ENCODE data around the gene PRUNE2. TPM values are rescaled to one million over a fixed set of nuclear protein-coding genes. Genes with fewer than 3 reads are reported as not detected.

The PRUNE2 gene
- total and polyA plus RNA-seq, 2 of the 8 experiments (the other 6 are each of a cell fraction or from before 2014, with no cell fraction given), result 5.5 to 13.3 TPM

DNA sequence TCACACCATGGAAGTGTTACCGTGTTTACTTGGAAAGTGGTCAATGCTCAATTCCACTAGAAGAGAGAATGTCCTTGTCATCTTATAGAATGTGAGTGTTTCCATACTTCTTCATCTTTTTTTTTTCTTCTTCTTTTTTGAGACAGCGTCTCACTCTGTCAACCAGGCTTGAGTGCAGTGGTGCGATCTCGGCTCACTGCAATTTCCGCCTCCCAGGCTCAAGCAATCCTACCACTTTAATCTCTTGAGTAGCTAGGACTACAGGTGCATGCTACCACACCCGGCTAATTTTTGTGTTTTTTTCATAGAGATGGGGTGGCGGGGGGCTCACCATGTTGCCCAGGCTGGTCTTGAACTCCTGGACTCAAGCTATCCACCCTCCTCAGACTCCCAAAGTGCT is 278.9 kb downstream of the PRUNE2 start:
- no peak overlapping the region for H3K56ac ChIP-seq (replicated peaks; ENCODE audit: insufficient read length, low read depth, low read length)
- TF ChIP-seq HDAC2 (IDR thresholded peaks at IDR 0.05; ENCODE audit: borderline replicate concordance in 1 of 2, low read depth in 2 of 2, low read length in 2 of 2), result no peak
- TF ChIP-seq BCL11A (IDR thresholded peaks at IDR 0.05; ENCODE audit: low read depth in 2 of 2, low read length in 2 of 2), result no peak
- TF ChIP-seq BACH1 (IDR thresholded peaks at IDR 0.05; ENCODE audit: low read length), result no peak
- TF ChIP-seq CHD2 (IDR thresholded peaks at IDR 0.05; ENCODE audit: low read length), result no peak
- TF ChIP-seq EZH2 (IDR thresholded peaks at IDR 0.05; ENCODE audit: low read depth, low read length, severe bottlenecking), result no peak
- TF ChIP-seq TBP (IDR thresholded peaks at IDR 0.05; ENCODE audit: low read depth, low read length), result no peak
- TF ChIP-seq KDM1A (IDR thresholded peaks at IDR 0.05; ENCODE audit: borderline replicate concordance, low read length), result no peak
- no peak for TF ChIP-seq SUZ12 (IDR thresholded peaks at IDR 0.05; ENCODE audit: low read length)
- no peak for TF ChIP-seq USF2 (IDR thresholded peaks at IDR 0.05; ENCODE audit: low read length)
- no peak overlapping the region for H2AFZ ChIP-seq (ENCODE audit: low read length)
- no peak overlapping the region for H2AK5ac ChIP-seq (ENCODE audit: low read depth, low read length)
- H2BK15ac ChIP-seq (ENCODE audit: low read length), result no peak overlapping the region
- H3K23ac ChIP-seq (ENCODE audit: insufficient read length), result no peak overlapping the region
- H3K9ac ChIP-seq (replicated peaks in 1 of 4; ENCODE audit: extremely low read depth in 1 of 4, low read depth in 3 of 4, low read length in 3 of 4), result no peak overlapping the region
- H4K5ac ChIP-seq (ENCODE audit: insufficient read length, low read depth, low read length), result no peak overlapping the region
- ChIA-PET CTCF (ENCODE audit: partially characterized antibody) (interaction anchor here (0.6 to 2.2 kb wide), 3 partner anchors 15 to 86 kb away, joined by 3 to 6 read pairs (median 3); no protein-coding TSS in a partner anchor), POLR2A (ENCODE audit: partially characterized antibody) (no interaction called here)
- no peak overlapping the region for H2BK20ac ChIP-seq (ENCODE audit: low read length)
- no peak overlapping the region for H2BK12ac ChIP-seq (ENCODE audit: low read depth, low read length)
- H4K20me1 ChIP-seq (replicated peaks in 1 of 2; ENCODE audit: control insufficient read depth in 1 of 2, insufficient read depth in 2 of 2, low read length in 2 of 2), result no peaks in the 10 kb centered on the region
- DNase-seq (ENCODE audit: low read depth in 1 of 2, low spot score in 2 of 2), result no peak
- H2BK5ac ChIP-seq (ENCODE audit: low read depth, low read length), result no peak overlapping the region
- peaks cover 0 to 6% (median 2%) of the 10 kb centered on the region in 4 experiments; a peak in 3 of 7 replicates for H3K4me1 ChIP-seq (replicated peaks in 1 of 4; ENCODE audit: control insufficient read depth in 3 of 4, insufficient read depth in 4 of 4, low read length in 3 of 4)
- 82% methylated on average over 7 of the region's 7 CpGs; no CpG with 5 or more reads in 1 of the 2 experiments for WGBS, 2 experiments (ENCODE audit: extremely low coverage in 1 of 2, insufficient coverage in 1 of 2, insufficient read length in 1 of 2, insufficient replicate concordance in 2 of 2, low coverage in 1 of 2, low lambda C conversion rate in 2 of 2, missing lambda C conversion rate in 1 of 2)
- H3K4ac ChIP-seq (replicated peaks; ENCODE audit: insufficient read length, low read depth, low read length), result no peak overlapping the region
- no peaks in the 10 kb centered on the region for H3K23me2 ChIP-seq (ENCODE audit: low read depth, low read length)
- FAIRE-seq, result no peak
- H3K79me1 ChIP-seq (ENCODE audit: low read depth, low read length), result no peaks in the 10 kb centered on the region
- H3K4me2 ChIP-seq (ENCODE audit: insufficient read depth in 1 of 2, low read depth in 2 of 2, low read length in 2 of 2), result no peak overlapping the region
- no peak overlapping the region for H3K14ac ChIP-seq (ENCODE audit: insufficient read length)
- no peak overlapping the region for H3K27ac ChIP-seq (ENCODE audit: low read depth, low read length)
- no peak overlapping the region for H4K8ac ChIP-seq (ENCODE audit: extremely low read depth, insufficient read depth, low read length)
- H2BK120ac ChIP-seq (replicated peaks; ENCODE audit: low read depth, low read length), result no peak overlapping the region
- no peak overlapping the region for H3K4me3 ChIP-seq (ENCODE audit: extremely low read depth in 1 of 4, insufficient read depth in 2 of 4, low read depth in 3 of 4, low read length in 4 of 4)
- no peaks in the 10 kb centered on the region for H3K9me3 ChIP-seq (ENCODE audit: insufficient read depth in 2 of 2, low read depth in 1 of 2, low read length in 1 of 2)
- H3K36me3 ChIP-seq (ENCODE audit: control insufficient read depth in 2 of 4, insufficient read depth in 4 of 4, low read length in 3 of 4), result no peaks in the 10 kb centered on the region; a peak in 1 of 8 replicates
- H3K27me3 ChIP-seq (replicated peaks in 1 of 4; ENCODE audit: control insufficient read depth in 3 of 4, extremely low read depth in 1 of 4, insufficient read depth in 3 of 4, low read length in 3 of 4), result no peaks in the 10 kb centered on the region
- H4K91ac ChIP-seq (replicated peaks; ENCODE audit: insufficient read length, low read length), result no peak overlapping the region
- no peaks in the 10 kb centered on the region for H3K79me2 ChIP-seq (ENCODE audit: control insufficient read depth in 1 of 2, insufficient read depth in 2 of 2, low read length in 2 of 2)
- no peak overlapping the region for H3K18ac ChIP-seq (ENCODE audit: extremely low read depth, low read length)

Measured in H1 (cell line).